IPS-NIHi11 (cell line): Measurements from ENCODE around the gene APIP.

Experiments used
- DNase-seq: peaks from one replicate; pipeline ENCODE4 v3.0.0; 2012; ENCODE audit warnings: mixed read lengths, low spot score

The APIP gene

GRCh38 chr11:34916015-34916842 lies at the start of gene APIP, which contains the start of gene PDHX:
Gene APIP, minus strand, starts transcription at chr11:34916379. Its CDS starts 95 bp downstream, at chr11:34916284.
Gene PDHX, plus strand, starts transcription at chr11:34916618. Its CDS starts 38 bp downstream, at chr11:34916656.
- peak; percentile 98 for DNase-seq

- no peak for DNase-seq
Measured at GRCh38 chr11:34964610-34965331, 48.6 kb upstream of the APIP start.

- no peak for DNase-seq
Measured at GRCh38 chr11:34963351-34963750, 47.2 kb upstream of the APIP start.

- no peak for DNase-seq
Measured at GRCh38 chr11:34962034-34962433, 45.9 kb upstream of the APIP start.

- DNase-seq, result no peak
Measured at GRCh38 chr11:34960277-34960676, 44.1 kb upstream of the APIP start.

GRCh38 chr11:34959770-34960169 lies 43.6 kb upstream of the APIP start:
- no peak for DNase-seq

GRCh38 chr11:34957606-34958005 lies 41.4 kb upstream of the APIP start:
- DNase-seq, result no peak

- DNase-seq, result no peak
Measured at GRCh38 chr11:34957206-34957605, 41.0 kb upstream of the APIP start.

- DNase-seq, result no peak
Measured at GRCh38 chr11:34953955-34954354, 37.8 kb upstream of the APIP start.

GRCh38 chr11:34948696-34949095 lies 32.5 kb upstream of the APIP start:
- no peak for DNase-seq

- DNase-seq, result no peak
Measured at GRCh38 chr11:34944692-34945091, 28.5 kb upstream of the APIP start.

GRCh38 chr11:34941688-34942087 lies 25.5 kb upstream of the APIP start:
- DNase-seq, result no peak

GRCh38 chr11:34940026-34940677 lies 24.0 kb upstream of the APIP start:
- no peak for DNase-seq

- no peak for DNase-seq
Measured at GRCh38 chr11:34938611-34939010, 22.4 kb upstream of the APIP start.

GRCh38 chr11:34936945-34937629 lies 20.9 kb upstream of the APIP start:
- no peak for DNase-seq

- no peak for DNase-seq
Measured at GRCh38 chr11:34929794-34930763, 13.9 kb upstream of the APIP start.

GRCh38 chr11:34928960-34929680 lies 12.9 kb upstream of the APIP start:
- no peak for DNase-seq

GRCh38 chr11:34928268-34928959 lies 12.2 kb upstream of the APIP start:
- no peak for DNase-seq

GRCh38 chr11:34926831-34927132 lies 10.6 kb upstream of the APIP start:
- DNase-seq, result no peak
